Stimulated activated CD8-positive, alpha-beta memory T cell treated with anti-CD3 and anti-CD28 coated beads, Interleukin-12 subunit alpha, Interleukin-12 subunit beta, amount 100 ng/mL, for 24 hours (primary cell): ENCODE data around the gene ERLEC1.
"Not testable (repeated sequence)": the region's sequence is repeated elsewhere in the genome, so short reads cannot be mapped to it uniquely, and the experiment has no call there.

Experiments used
- DNase-seq: peaks from one replicate; pipeline ENCODE4 v3.0.0-alpha.2; 2020; ENCODE audit errors: extremely low read depth

The ERLEC1 gene

GRCh38 chr2:53829980-53830290 is 43.1 kb downstream of the ERLEC1 start:
- not testable (repeated sequence) for DNase-seq

- DNase-seq: no peak
Observed at GRCh38 chr2:53840580-53840979, 53.7 kb downstream of the ERLEC1 start.

- DNase-seq: not testable (repeated sequence)
Observed at GRCh38 chr2:53841651-53842050, 54.8 kb downstream of the ERLEC1 start.

GRCh38 chr2:53842891-53843290 is 56.0 kb downstream of the ERLEC1 start:
- no peak for DNase-seq

GRCh38 chr2:53843595-53843994 is 56.8 kb downstream of the ERLEC1 start:
- DNase-seq: no peak

- DNase-seq: no peak
Observed at GRCh38 chr2:53848062-53848461, 61.2 kb downstream of the ERLEC1 start.

- not testable (repeated sequence) for DNase-seq
Observed at GRCh38 chr2:53851052-53851757, 64.4 kb downstream of the ERLEC1 start.

- DNase-seq: no peak
Observed at GRCh38 chr2:53852532-53852931, 65.7 kb downstream of the ERLEC1 start.

GRCh38 chr2:53854678-53855077 is 67.8 kb downstream of the ERLEC1 start:
- no peak for DNase-seq

- DNase-seq: no peak
Observed at GRCh38 chr2:53856272-53856671, 69.4 kb downstream of the ERLEC1 start.

- DNase-seq: no peak
Observed at GRCh38 chr2:53859206-53860181, 72.7 kb downstream of the ERLEC1 start, which contains the start of gene GPR75. GPR75 (minus strand) TSS chr2:53859967; CDS start chr2:53854756, 5,211 bp downstream.

GRCh38 chr2:53861824-53862223 is 75.0 kb downstream of the ERLEC1 start:
- no peak for DNase-seq

GRCh38 chr2:53863538-53864227 is 76.8 kb downstream of the ERLEC1 start:
- DNase-seq: no peak

- no peak for DNase-seq
Observed at GRCh38 chr2:53865264-53865663, 78.4 kb downstream of the ERLEC1 start.

- no peak for DNase-seq
Observed at GRCh38 chr2:53865962-53866361, 79.1 kb downstream of the ERLEC1 start.

GRCh38 chr2:53867169-53867568 is 80.3 kb downstream of the ERLEC1 start:
- no peak for DNase-seq

- DNase-seq: no peak
Observed at GRCh38 chr2:53867773-53868172, 80.9 kb downstream of the ERLEC1 start.
